HEK293 (cell line): ENCODE data around the gene GADD45GIP1.

ENCODE experiments used
- KLF16 ChIP-seq: fragments of 450-650 bp; formaldehyde crosslinking; IDR thresholded peaks from 2 replicates; pipeline ENCODE4 v1.5.1; 2017; ENCODE audit warnings: missing biosample characterization, missing genetic modification characterization
- SCRT1 ChIP-seq: fragments of 450-650 bp; formaldehyde crosslinking; IDR thresholded peaks from 2 replicates; pipeline ENCODE4 v1.5.1; 2016; ENCODE audit warnings: missing biosample characterization, missing genetic modification characterization, borderline replicate concordance
- SCRT2 ChIP-seq: fragments of 450-650 bp; formaldehyde crosslinking; IDR thresholded peaks from 2 replicates; pipeline ENCODE4 v1.5.1; 2016; ENCODE audit warnings: missing biosample characterization, missing genetic modification characterization
- YY1 ChIP-seq: fragments of 450-650 bp; formaldehyde crosslinking; IDR thresholded peaks from 2 replicates; pipeline ENCODE4 v1.5.1; 2018; ENCODE audit warnings: missing biosample characterization, missing genetic modification characterization
- ZNF140 ChIP-seq: fragments of 450-650 bp; formaldehyde crosslinking; IDR thresholded peaks from 2 replicates; pipeline ENCODE4 v1.5.1; 2016; ENCODE audit warnings: missing biosample characterization, missing genetic modification characterization
- ZNF155 ChIP-seq: fragments of 450-650 bp; formaldehyde crosslinking; IDR thresholded peaks from 2 replicates; pipeline ENCODE4 v1.5.1; 2016; ENCODE audit warnings: missing biosample characterization, missing genetic modification characterization
- ZNF157 ChIP-seq: fragments of 450-650 bp; formaldehyde crosslinking; IDR thresholded peaks from 2 replicates; pipeline ENCODE4 v1.5.1; 2016; ENCODE audit warnings: missing biosample characterization, missing genetic modification characterization
- ZNF169 ChIP-seq: fragments of 450-650 bp; formaldehyde crosslinking; IDR thresholded peaks from 2 replicates; pipeline ENCODE4 v1.5.1; 2016; ENCODE audit warnings: missing biosample characterization, missing genetic modification characterization
- ZNF221 ChIP-seq: fragments of 450-650 bp; formaldehyde crosslinking; IDR thresholded peaks from 2 replicates; pipeline ENCODE4 v1.5.1; 2017; ENCODE audit warnings: missing biosample characterization, missing genetic modification characterization, borderline replicate concordance
- ZNF274 ChIP-seq, 2 experiments: fragments of 200-500 bp in 1 of 2; fragments of 450-650 bp in 1 of 2; sonication (Bioruptor generic) in 1 of 2; formaldehyde crosslinking in 1 of 2; IDR thresholded peaks; 2 replicates each; pipeline versions ENCODE4 v1.5.1 to v1.6.1; 2014 to 2016; ENCODE audit warnings: borderline replicate concordance in 1 of 2, inconsistent platforms in 1 of 2, low read length in 1 of 2, missing biosample characterization in 1 of 2, missing genetic modification characterization in 1 of 2
- ZNF354C ChIP-seq: fragments of 450-650 bp; formaldehyde crosslinking; IDR thresholded peaks from 2 replicates; pipeline ENCODE4 v1.5.1; 2016; ENCODE audit warnings: missing biosample characterization, missing genetic modification characterization, low read depth, borderline replicate concordance
- ZNF558 ChIP-seq: fragments of 450-650 bp; formaldehyde crosslinking; IDR thresholded peaks from 2 replicates; pipeline ENCODE4 v1.5.1; 2016; ENCODE audit warnings: missing biosample characterization, missing genetic modification characterization
- ZNF670 ChIP-seq: fragments of 450-650 bp; formaldehyde crosslinking; IDR thresholded peaks from 2 replicates; pipeline ENCODE4 v1.5.1; 2016; ENCODE audit warnings: missing biosample characterization, missing genetic modification characterization, low read depth
- ZNF768 ChIP-seq: fragments of 450-650 bp; formaldehyde crosslinking; IDR thresholded peaks from 2 replicates; pipeline ENCODE4 v1.5.1; 2018; ENCODE audit warnings: missing biosample characterization, mild to moderate bottlenecking, missing genetic modification characterization
- ZNF830 ChIP-seq: fragments of 450-650 bp; IDR thresholded peaks from 2 replicates; pipeline ENCODE4 v1.5.0; 2018; ENCODE audit warnings: missing biosample characterization, missing genetic modification characterization, low read depth, mild to moderate bottlenecking, moderate library complexity
- TF ChIP-seq, protein P1 (sequence below): fragments of 450-650 bp; formaldehyde crosslinking; IDR thresholded peaks from 2 replicates; pipeline ENCODE4 v1.5.1; 2017; ENCODE audit warnings: missing biosample characterization, missing genetic modification characterization
- TF ChIP-seq, protein P2 (sequence below): fragments of 450-650 bp; formaldehyde crosslinking; IDR thresholded peaks from 2 replicates; pipeline ENCODE4; 2016; ENCODE audit warnings: missing biosample characterization, missing genetic modification characterization
- TF ChIP-seq, protein P3 (sequence below): fragments of 450-650 bp; formaldehyde crosslinking; IDR thresholded peaks from 2 replicates; pipeline ENCODE4 v1.5.1; 2017; ENCODE audit warnings: missing biosample characterization, missing genetic modification characterization
- TF ChIP-seq, protein P4 (sequence below): fragments of 450-650 bp; formaldehyde crosslinking; IDR thresholded peaks from 2 replicates; pipeline ENCODE4 v1.5.1; 2016; ENCODE audit warnings: missing biosample characterization, missing genetic modification characterization, low read depth
- TF ChIP-seq, protein P5 (sequence below): fragments of 450-650 bp; formaldehyde crosslinking; optimal IDR thresholded peaks from 2 replicates; pipeline ENCODE3; 2016; ENCODE audit warnings: missing biosample characterization, mild to moderate bottlenecking, missing genetic modification characterization
- TF ChIP-seq, protein P6 (sequence below): fragments of 450-650 bp; formaldehyde crosslinking; IDR thresholded peaks from 2 replicates; pipeline ENCODE4 v1.5.1; 2016; ENCODE audit warnings: missing biosample characterization, missing genetic modification characterization
- TF ChIP-seq, protein P7 (sequence below): fragments of 450-650 bp; formaldehyde crosslinking; IDR thresholded peaks from 2 replicates; pipeline ENCODE4 v1.5.1; 2016; ENCODE audit warnings: missing biosample characterization, missing genetic modification characterization
- TF ChIP-seq, protein P8 (sequence below): fragments of 450-650 bp; formaldehyde crosslinking; IDR thresholded peaks from 2 replicates; pipeline ENCODE4 v1.5.1; 2016; ENCODE audit warnings: missing biosample characterization, missing genetic modification characterization

GADD45GIP1 gene

DNA sequence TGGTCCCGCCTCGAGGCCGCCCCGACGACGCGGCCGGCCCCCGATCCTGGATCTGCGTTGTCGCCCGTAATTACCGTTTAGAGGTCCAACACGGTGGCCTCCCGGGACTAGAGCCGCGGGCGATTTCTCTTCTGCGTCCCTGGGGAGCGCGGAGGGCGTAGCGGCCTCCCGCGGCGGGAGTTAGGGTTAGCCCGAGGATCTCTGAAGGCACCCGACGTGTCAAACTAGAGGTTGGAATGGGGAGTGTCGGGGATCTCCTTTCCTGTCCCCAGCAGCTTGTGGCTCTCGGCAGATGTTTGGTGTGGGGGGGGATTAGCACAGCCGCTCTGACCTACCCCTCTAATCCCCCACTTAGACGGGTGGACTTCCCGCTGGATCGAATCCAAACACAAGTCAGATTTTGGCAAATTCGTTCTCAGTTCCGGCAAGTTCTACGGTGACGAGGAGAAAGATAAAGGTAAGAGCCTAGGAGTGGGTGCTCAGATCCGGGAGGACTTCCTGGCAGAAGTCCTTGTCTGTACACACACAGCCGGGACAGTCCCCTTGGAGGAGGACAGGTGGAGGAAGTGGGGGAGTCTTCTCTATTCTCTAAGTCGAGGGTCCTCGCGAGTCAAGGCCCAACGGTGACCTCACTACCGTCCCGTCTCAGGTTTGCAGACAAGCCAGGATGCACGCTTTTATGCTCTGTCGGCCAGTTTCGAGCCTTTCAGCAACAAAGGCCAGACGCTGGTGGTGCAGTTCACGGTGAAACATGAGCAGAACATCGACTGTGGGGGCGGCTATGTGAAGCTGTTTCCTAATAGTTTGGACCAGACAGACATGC is 18.0 kb downstream of the GADD45GIP1 start (continued):
- TF ChIP-seq, protein P1, sequence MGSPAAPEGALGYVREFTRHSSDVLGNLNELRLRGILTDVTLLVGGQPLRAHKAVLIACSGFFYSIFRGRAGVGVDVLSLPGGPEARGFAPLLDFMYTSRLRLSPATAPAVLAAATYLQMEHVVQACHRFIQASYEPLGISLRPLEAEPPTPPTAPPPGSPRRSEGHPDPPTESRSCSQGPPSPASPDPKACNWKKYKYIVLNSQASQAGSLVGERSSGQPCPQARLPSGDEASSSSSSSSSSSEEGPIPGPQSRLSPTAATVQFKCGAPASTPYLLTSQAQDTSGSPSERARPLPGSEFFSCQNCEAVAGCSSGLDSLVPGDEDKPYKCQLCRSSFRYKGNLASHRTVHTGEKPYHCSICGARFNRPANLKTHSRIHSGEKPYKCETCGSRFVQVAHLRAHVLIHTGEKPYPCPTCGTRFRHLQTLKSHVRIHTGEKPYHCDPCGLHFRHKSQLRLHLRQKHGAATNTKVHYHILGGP (tag by site-specific recombination), result no peak
- TF ChIP-seq KLF16, result no peak; the same call in none of the 2 replicates
- no peak for TF ChIP-seq ZNF768 (tag by site-specific recombination)
- TF ChIP-seq, protein P2, sequence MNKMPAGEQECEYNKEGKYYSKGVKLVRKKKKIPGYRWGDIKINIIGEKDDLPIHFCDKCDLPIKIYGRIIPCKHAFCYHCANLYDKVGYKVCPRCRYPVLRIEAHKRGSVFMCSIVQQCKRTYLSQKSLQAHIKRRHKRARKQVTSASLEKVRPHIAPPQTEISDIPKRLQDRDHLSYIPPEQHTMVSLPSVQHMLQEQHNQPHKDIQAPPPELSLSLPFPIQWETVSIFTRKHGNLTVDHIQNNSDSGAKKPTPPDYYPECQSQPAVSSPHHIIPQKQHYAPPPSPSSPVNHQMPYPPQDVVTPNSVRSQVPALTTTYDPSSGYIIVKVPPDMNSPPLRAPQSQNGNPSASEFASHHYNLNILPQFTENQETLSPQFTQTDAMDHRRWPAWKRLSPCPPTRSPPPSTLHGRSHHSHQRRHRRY (tag by site-specific recombination), result 0 out of 2 replicates have a peak, but pooled peaks have one; percentile 35
- no peak; the same call in 1 of the 2 replicates for TF ChIP-seq SCRT1
- TF ChIP-seq ZNF274 (IDR thresholded peaks at IDR 0.05; ENCODE audit: low read length), result no peak
- no peak for TF ChIP-seq ZNF274 (tag by site-specific recombination; IDR thresholded peaks at IDR 0.05; ENCODE audit: borderline replicate concordance)
- no peak for TF ChIP-seq ZNF354C
- TF ChIP-seq, protein P3, sequence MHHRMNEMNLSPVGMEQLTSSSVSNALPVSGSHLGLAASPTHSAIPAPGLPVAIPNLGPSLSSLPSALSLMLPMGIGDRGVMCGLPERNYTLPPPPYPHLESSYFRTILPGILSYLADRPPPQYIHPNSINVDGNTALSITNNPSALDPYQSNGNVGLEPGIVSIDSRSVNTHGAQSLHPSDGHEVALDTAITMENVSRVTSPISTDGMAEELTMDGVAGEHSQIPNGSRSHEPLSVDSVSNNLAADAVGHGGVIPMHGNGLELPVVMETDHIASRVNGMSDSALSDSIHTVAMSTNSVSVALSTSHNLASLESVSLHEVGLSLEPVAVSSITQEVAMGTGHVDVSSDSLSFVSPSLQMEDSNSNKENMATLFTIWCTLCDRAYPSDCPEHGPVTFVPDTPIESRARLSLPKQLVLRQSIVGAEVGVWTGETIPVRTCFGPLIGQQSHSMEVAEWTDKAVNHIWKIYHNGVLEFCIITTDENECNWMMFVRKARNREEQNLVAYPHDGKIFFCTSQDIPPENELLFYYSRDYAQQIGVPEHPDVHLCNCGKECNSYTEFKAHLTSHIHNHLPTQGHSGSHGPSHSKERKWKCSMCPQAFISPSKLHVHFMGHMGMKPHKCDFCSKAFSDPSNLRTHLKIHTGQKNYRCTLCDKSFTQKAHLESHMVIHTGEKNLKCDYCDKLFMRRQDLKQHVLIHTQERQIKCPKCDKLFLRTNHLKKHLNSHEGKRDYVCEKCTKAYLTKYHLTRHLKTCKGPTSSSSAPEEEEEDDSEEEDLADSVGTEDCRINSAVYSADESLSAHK (tag by site-specific recombination), result no peak
- TF ChIP-seq ZNF670 (tag by site-specific recombination), result no peak
- no peak for TF ChIP-seq ZNF155 (tag by site-specific recombination)
- TF ChIP-seq ZNF140 (tag by site-specific recombination), result no peak
- TF ChIP-seq, protein P4, sequence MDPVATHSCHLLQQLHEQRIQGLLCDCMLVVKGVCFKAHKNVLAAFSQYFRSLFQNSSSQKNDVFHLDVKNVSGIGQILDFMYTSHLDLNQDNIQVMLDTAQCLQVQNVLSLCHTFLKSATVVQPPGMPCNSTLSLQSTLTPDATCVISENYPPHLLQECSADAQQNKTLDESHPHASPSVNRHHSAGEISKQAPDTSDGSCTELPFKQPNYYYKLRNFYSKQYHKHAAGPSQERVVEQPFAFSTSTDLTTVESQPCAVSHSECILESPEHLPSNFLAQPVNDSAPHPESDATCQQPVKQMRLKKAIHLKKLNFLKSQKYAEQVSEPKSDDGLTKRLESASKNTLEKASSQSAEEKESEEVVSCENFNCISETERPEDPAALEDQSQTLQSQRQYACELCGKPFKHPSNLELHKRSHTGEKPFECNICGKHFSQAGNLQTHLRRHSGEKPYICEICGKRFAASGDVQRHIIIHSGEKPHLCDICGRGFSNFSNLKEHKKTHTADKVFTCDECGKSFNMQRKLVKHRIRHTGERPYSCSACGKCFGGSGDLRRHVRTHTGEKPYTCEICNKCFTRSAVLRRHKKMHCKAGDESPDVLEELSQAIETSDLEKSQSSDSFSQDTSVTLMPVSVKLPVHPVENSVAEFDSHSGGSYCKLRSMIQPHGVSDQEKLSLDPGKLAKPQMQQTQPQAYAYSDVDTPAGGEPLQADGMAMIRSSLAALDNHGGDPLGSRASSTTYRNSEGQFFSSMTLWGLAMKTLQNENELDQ (tag by site-specific recombination), result no peak
- TF ChIP-seq, protein P5, sequence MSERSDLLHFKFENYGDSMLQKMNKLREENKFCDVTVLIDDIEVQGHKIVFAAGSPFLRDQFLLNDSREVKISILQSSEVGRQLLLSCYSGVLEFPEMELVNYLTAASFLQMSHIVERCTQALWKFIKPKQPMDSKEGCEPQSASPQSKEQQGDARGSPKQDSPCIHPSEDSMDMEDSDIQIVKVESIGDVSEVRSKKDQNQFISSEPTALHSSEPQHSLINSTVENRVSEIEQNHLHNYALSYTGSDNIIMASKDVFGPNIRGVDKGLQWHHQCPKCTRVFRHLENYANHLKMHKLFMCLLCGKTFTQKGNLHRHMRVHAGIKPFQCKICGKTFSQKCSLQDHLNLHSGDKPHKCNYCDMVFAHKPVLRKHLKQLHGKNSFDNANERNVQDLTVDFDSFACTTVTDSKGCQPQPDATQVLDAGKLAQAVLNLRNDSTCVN (tag by site-specific recombination), result no peak
- peak; percentile 80; the same call in 1 of the 2 replicates for TF ChIP-seq YY1
- TF ChIP-seq, protein P6, sequence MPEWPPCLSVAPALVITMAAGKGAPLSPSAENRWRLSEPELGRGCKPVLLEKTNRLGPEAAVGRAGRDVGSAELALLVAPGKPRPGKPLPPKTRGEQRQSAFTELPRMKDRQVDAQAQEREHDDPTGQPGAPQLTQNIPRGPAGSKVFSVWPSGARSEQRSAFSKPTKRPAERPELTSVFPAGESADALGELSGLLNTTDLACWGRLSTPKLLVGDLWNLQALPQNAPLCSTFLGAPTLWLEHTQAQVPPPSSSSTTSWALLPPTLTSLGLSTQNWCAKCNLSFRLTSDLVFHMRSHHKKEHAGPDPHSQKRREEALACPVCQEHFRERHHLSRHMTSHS (tag by site-specific recombination), result no peak
- TF ChIP-seq, protein P7, sequence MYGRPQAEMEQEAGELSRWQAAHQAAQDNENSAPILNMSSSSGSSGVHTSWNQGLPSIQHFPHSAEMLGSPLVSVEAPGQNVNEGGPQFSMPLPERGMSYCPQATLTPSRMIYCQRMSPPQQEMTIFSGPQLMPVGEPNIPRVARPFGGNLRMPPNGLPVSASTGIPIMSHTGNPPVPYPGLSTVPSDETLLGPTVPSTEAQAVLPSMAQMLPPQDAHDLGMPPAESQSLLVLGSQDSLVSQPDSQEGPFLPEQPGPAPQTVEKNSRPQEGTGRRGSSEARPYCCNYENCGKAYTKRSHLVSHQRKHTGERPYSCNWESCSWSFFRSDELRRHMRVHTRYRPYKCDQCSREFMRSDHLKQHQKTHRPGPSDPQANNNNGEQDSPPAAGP (tag by site-specific recombination), result no peak
- no peak for TF ChIP-seq SCRT2
- TF ChIP-seq ZNF830 (tag by site-specific recombination), result no peak
- TF ChIP-seq, protein P8, sequence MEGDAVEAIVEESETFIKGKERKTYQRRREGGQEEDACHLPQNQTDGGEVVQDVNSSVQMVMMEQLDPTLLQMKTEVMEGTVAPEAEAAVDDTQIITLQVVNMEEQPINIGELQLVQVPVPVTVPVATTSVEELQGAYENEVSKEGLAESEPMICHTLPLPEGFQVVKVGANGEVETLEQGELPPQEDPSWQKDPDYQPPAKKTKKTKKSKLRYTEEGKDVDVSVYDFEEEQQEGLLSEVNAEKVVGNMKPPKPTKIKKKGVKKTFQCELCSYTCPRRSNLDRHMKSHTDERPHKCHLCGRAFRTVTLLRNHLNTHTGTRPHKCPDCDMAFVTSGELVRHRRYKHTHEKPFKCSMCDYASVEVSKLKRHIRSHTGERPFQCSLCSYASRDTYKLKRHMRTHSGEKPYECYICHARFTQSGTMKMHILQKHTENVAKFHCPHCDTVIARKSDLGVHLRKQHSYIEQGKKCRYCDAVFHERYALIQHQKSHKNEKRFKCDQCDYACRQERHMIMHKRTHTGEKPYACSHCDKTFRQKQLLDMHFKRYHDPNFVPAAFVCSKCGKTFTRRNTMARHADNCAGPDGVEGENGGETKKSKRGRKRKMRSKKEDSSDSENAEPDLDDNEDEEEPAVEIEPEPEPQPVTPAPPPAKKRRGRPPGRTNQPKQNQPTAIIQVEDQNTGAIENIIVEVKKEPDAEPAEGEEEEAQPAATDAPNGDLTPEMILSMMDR (tag by site-specific recombination), result peak; percentile 90
- TF ChIP-seq ZNF221 (tag by site-specific recombination), result no peak
- TF ChIP-seq ZNF558 (tag by site-specific recombination), result no peak
- no peak for TF ChIP-seq ZNF157 (tag by site-specific recombination)
- no peak for TF ChIP-seq ZNF169 (tag by site-specific recombination)
